CD14-positive monocyte (primary cell): ENCODE measurements around the gene TPX2. TPM values are rescaled to one million over a fixed set of nuclear protein-coding genes. Genes with fewer than 3 reads are reported as not detected.

Experiments used
- DNase-seq, 3 donors: peaks; one replicate each; pipeline ENCODE4 v3.0.0-alpha.2; 2011 to 2022
- H2AFZ ChIP-seq: 2 replicates; pipeline ENCODE4 v1.6.0; 2012; ENCODE audit warnings: mild to moderate bottlenecking, low read depth, low read length, inconsistent platforms; ENCODE audit not compliant: insufficient read depth, poor library complexity, severe bottlenecking
- H3K27ac ChIP-seq, 2 donors: 1 replicate in 1 of 2; 2 replicates in 1 of 2; pipeline ENCODE4 v1.5.1; 2012 to 2013; ENCODE audit warnings: low read length in 2 of 2, control low read depth in 1 of 2, inconsistent platforms in 1 of 2, low read depth in 1 of 2, mild to moderate bottlenecking in 1 of 2
- H3K27me3 ChIP-seq, 2 donors: one replicate each; pipeline versions ENCODE4 v1.6.0 to v1.6.1; 2011 to 2013; ENCODE audit warnings: low read length in 2 of 2; ENCODE audit not compliant: control insufficient read depth in 2 of 2, insufficient read depth in 2 of 2
- H3K36me3 ChIP-seq, 2 donors: replicated peaks in 1 of 2; 1 replicate in 1 of 2; 2 replicates in 1 of 2; pipeline versions ENCODE4 v1.5.1 to v1.6.1; 2012 to 2013; ENCODE audit warnings: low read length in 2 of 2, control low read depth in 1 of 2, inconsistent platforms in 1 of 2, mild to moderate bottlenecking in 1 of 2; ENCODE audit not compliant: insufficient read depth in 2 of 2, control insufficient read depth in 1 of 2
- H3K4me1 ChIP-seq, 2 donors: 1 replicate in 1 of 2; 2 replicates in 1 of 2; pipeline versions ENCODE4 v1.5.1 to v1.6.1; 2012 to 2013; ENCODE audit warnings: low read length in 2 of 2, control low read depth in 1 of 2, inconsistent platforms in 1 of 2, mild to moderate bottlenecking in 1 of 2, moderate library complexity in 1 of 2; ENCODE audit not compliant: insufficient read depth in 2 of 2, control insufficient read depth in 1 of 2
- H3K4me2 ChIP-seq: replicated peaks from 2 replicates; pipeline ENCODE3; 2012; ENCODE audit warnings: low read length, moderate library complexity, mild to moderate bottlenecking; ENCODE audit not compliant: poor library complexity, severe bottlenecking; ENCODE audit errors: extremely low read depth
- H3K4me3 ChIP-seq, 3 experiments: fragments of 200-600 bp in 1 of 3; sonication (generic) in 1 of 3; replicated peaks in 1 of 3; 1 replicate in 2 of 3; 2 replicates in 1 of 3; pipeline ENCODE4 v1.5.1; 2011 to 2013; ENCODE audit warnings: low read length in 3 of 3, mild to moderate bottlenecking in 3 of 3, control low read depth in 2 of 3, low read depth in 2 of 3, inconsistent platforms in 1 of 3, moderate library complexity in 1 of 3
- H3K79me2 ChIP-seq: 2 replicates; pipeline ENCODE4 v1.6.0; 2012; ENCODE audit warnings: mild to moderate bottlenecking, control low read depth, inconsistent platforms, low read length, moderate library complexity; ENCODE audit not compliant: insufficient read depth
- H3K9ac ChIP-seq: 2 replicates; pipeline ENCODE4 v1.6.0; 2017; ENCODE audit warnings: low read length, mild to moderate bottlenecking; ENCODE audit not compliant: insufficient read depth, poor library complexity, severe bottlenecking
- H3K9me3 ChIP-seq, 2 donors: replicated peaks in 1 of 2; 1 replicate in 1 of 2; 2 replicates in 1 of 2; pipeline versions ENCODE4 v1.5.1 to v1.6.1; 2012 to 2013; ENCODE audit warnings: low read length in 2 of 2, control low read depth in 1 of 2; ENCODE audit not compliant: control insufficient read depth in 1 of 2, insufficient read depth in 1 of 2
- H4K20me1 ChIP-seq: 2 replicates; pipeline ENCODE4 v1.6.0; 2012; ENCODE audit warnings: mild to moderate bottlenecking, low read length, control low read depth, moderate library complexity; ENCODE audit not compliant: insufficient read depth
- H3K27ac Mint-ChIP-seq, 7 donors: one replicate each; pipeline ENCODE4 v1.8.0; 2020; ENCODE audit warnings: mild to moderate bottlenecking in 7 of 7, mixed read lengths in 7 of 7, moderate library complexity in 6 of 7, inconsistent platforms in 2 of 7
- H3K27me3 Mint-ChIP-seq, 3 donors: one replicate each; pipeline ENCODE4 v1.8.0; 2021 to 2022; ENCODE audit warnings: low read depth in 3 of 3, mild to moderate bottlenecking in 3 of 3, mixed read lengths in 3 of 3, moderate library complexity in 3 of 3, inconsistent platforms in 1 of 3
- H3K36me3 Mint-ChIP-seq, 2 donors: one replicate each; pipeline ENCODE4 v1.8.0; 2020; ENCODE audit warnings: mixed read lengths in 2 of 2, inconsistent platforms in 1 of 2, mild to moderate bottlenecking in 1 of 2
- H3K4me1 Mint-ChIP-seq: one replicate; pipeline ENCODE4 v1.8.0; 2020; ENCODE audit warnings: mild to moderate bottlenecking, mixed read lengths
- H3K4me3 Mint-ChIP-seq, 2 donors: one replicate each; pipeline ENCODE4 v1.8.0; 2020; ENCODE audit warnings: mild to moderate bottlenecking in 2 of 2, mixed read lengths in 2 of 2, moderate library complexity in 1 of 2
- H3K9me3 Mint-ChIP-seq, 7 donors: one replicate each; pipeline ENCODE4 v1.8.0; 2020 to 2022; ENCODE audit warnings: mixed read lengths in 7 of 7, mild to moderate bottlenecking in 6 of 7, moderate library complexity in 6 of 7, inconsistent platforms in 2 of 7
- CTCF ChIP-seq: fragments of 200-600 bp; IDR thresholded peaks from one replicate; pipeline ENCODE4 v1.8.0; 2022; ENCODE audit warnings: antibody characterized with exemption, mild to moderate bottlenecking
- WGBS: methylation state at CpG from one replicate; pipeline ENCODE4 v1.1.5; 2013; ENCODE audit warnings: missing lambda C conversion rate; ENCODE audit not compliant: insufficient coverage; 5-methylcytosine and 5-hydroxymethylcytosine counted together
- intact Hi-C, 2 donors: fragments of 100-400 bp; cut with micrococcal nuclease; formaldehyde crosslinking; loops; one replicate each; pipeline versions ENCODE4 v1.15.0 to v1.15.1; 2023
- polyA plus RNA-seq, 3 donors: library from polyadenylated mRNA; depleted of rRNA in 1 of 3; unstranded in 2 of 3; stranded (reverse) in 1 of 3; fragments of 300-500 nt in 2 of 3; fragments of >200 nt in 1 of 3; fragmentation: Illumina TruSeq in 2 of 3; gene quantifications; 1 replicate in 2 of 3; 2 replicates in 1 of 3; pipeline ENCODE4 v1.2.3, GENCODE V29; 2012 to 2021

Gene TPX2
- polyA plus RNA-seq, 3 donors, result 0.06 TPM; not detected in 2

- Mint-ChIP-seq H3K36me3 (peaks cover 69 to 92% of the 10 kb centered on the region in 2 donors), H3K4me1 (no peaks in the 10 kb centered on the region), H3K4me3 (no peak overlapping the region), H3K27ac (peak overlapping the region in 1 of 7 donors; percentile 59), H3K9me3 (no peaks in the 10 kb centered on the region), H3K27me3 (no peaks in the 10 kb centered on the region)
- Histone ChIP-seq H3K27ac (no peak overlapping the region), H3K79me2 (peaks cover 15% of the 10 kb centered on the region), H3K27me3 (no peaks in the 10 kb centered on the region), H3K4me3 (no peak overlapping the region), H4K20me1 (no peaks in the 10 kb centered on the region), H3K4me1 (no peaks in the 10 kb centered on the region), H2AFZ (no peak overlapping the region), H3K9ac (no peak overlapping the region), H3K4me2 (no peak overlapping the region), H3K9me3 (no peaks in the 10 kb centered on the region), H3K36me3 (peaks cover 55 to 92% of the 10 kb centered on the region in 2 donors)
- WGBS, result no CpG with 5 or more reads among the region's 1 CpG
- intact Hi-C loops, result no loop called here
- no peak for TF ChIP-seq CTCF
- DNase-seq, result no peak
Observed at GRCh38 chr20:31774408-31774807, 35.3 kb downstream of the TPX2 start.

- no peak overlapping the region for H3K27ac ChIP-seq
- WGBS, result no CpG with 5 or more reads among the region's 2 CpGs
- no peaks in the 10 kb centered on the region for H3K4me1 ChIP-seq
- no peak overlapping the region for H3K4me3 ChIP-seq
- intact Hi-C loops, result no loop called here
- H3K27me3 ChIP-seq, result no peaks in the 10 kb centered on the region
- H3K36me3 ChIP-seq, result peaks cover 71 to 95% of the 10 kb centered on the region in 2 donors
- no peaks in the 10 kb centered on the region for H3K9me3 ChIP-seq
- no peak overlapping the region for H3K9ac ChIP-seq
- H3K79me2 ChIP-seq, result no peaks in the 10 kb centered on the region
- TF ChIP-seq CTCF, result no peak
- H3K27me3 Mint-ChIP-seq, result no peaks in the 10 kb centered on the region
- no peaks in the 10 kb centered on the region for H4K20me1 ChIP-seq
- H3K4me3 Mint-ChIP-seq, result no peak overlapping the region
- no peak overlapping the region for H2AFZ ChIP-seq
- no peaks in the 10 kb centered on the region for H3K4me1 Mint-ChIP-seq
- no peak overlapping the region for H3K4me2 ChIP-seq
- H3K9me3 Mint-ChIP-seq, result no peaks in the 10 kb centered on the region
- H3K27ac Mint-ChIP-seq, result no peak overlapping the region
- DNase-seq, result no peak
- H3K36me3 Mint-ChIP-seq, result peaks cover 63 to 88% of the 10 kb centered on the region in 2 donors
Observed at GRCh38 chr20:31780839-31781238, 41.7 kb downstream of the TPX2 start.
